ENCODE measurements around the gene ST7. TPM values are rescaled to one million over a fixed set of nuclear protein-coding genes. Genes with fewer than 3 reads are reported as not detected.

Gene ST7
- total RNA-seq, 2 experiments from 2014 or later, result 9.6 to 10.7 TPM

- Histone ChIP-seq H3K4me1 (ENCODE audit: insufficient read depth, low read length, poor library complexity, severe bottlenecking) (no peaks in the 10 kb centered on the region), H3K9me3 (ENCODE audit: low read length) (no peaks in the 10 kb centered on the region), H4K20me1 (ENCODE audit: insufficient read depth, low read length) (peaks cover 4% of the 10 kb centered on the region; the same call in 1 of the 2 replicates), H2AFZ (ENCODE audit: low read length) (no peak overlapping the region), H3K9me2 (ENCODE audit: insufficient read depth, low read length) (no peaks in the 10 kb centered on the region), H3K4me2 (ENCODE audit: low read length) (no peak overlapping the region), H3K36me3 (ENCODE audit: insufficient read depth, low read length) (no peaks in the 10 kb centered on the region), H3K4me3 (ENCODE audit: low read depth, low read length, poor library complexity, severe bottlenecking) (no peak overlapping the region), H3K27ac (ENCODE audit: low read depth, low read length, poor library complexity, severe bottlenecking) (no peak overlapping the region), H3K79me2 (ENCODE audit: insufficient read depth, low read depth, low read length) (no peaks in the 10 kb centered on the region)
- no peak for DNase-seq (ENCODE audit: low spot score)
- BruUV-seq (replicated peaks), result no TSS peak
- intact Hi-C loops (cut with micrococcal nuclease; ENCODE audit: unreplicated experiment), result no loop called here
- CTCF ChIA-PET (ENCODE audit: unreplicated experiment), result no interaction called here
- POLR2A ChIA-PET, result interaction anchor here (1.4 kb wide), 1 partner anchor 36 kb away, joined by 3 read pairs; no protein-coding TSS in a partner anchor
- TF ChIP-seq CTCF (conservative IDR thresholded peaks at IDR 0.05; ENCODE audit: low read length), result no peak
- no peak for TF ChIP-seq EZH2phosphoT487 (IDR thresholded peaks at IDR 0.05; ENCODE audit: borderline replicate concordance, low read depth, low read length)
Observed at GRCh38 chr7:116990056-116990455, 36.8 kb downstream of the ST7 start.

GRCh38 chr7:116991233-116991632, 37.9 kb downstream of the ST7 start:
- no peak for DNase-seq (ENCODE audit: low spot score)
- H4K20me1 ChIP-seq (ENCODE audit: insufficient read depth, low read length), result no peaks in the 10 kb centered on the region
- intact Hi-C loops (cut with micrococcal nuclease; ENCODE audit: unreplicated experiment), result no loop called here
- POLR2A ChIA-PET, result interaction anchor here (0.8 kb wide), 1 partner anchor 20 kb away, joined by 6 read pairs; no protein-coding TSS in a partner anchor
- H2AFZ ChIP-seq (ENCODE audit: low read length), result no peak overlapping the region
- no peak overlapping the region for H3K4me3 ChIP-seq (ENCODE audit: low read depth, low read length, poor library complexity, severe bottlenecking)
- TF ChIP-seq CTCF (conservative IDR thresholded peaks at IDR 0.05; ENCODE audit: low read length), result no peak
- TF ChIP-seq EZH2phosphoT487 (IDR thresholded peaks at IDR 0.05; ENCODE audit: borderline replicate concordance, low read depth, low read length), result no peak
- no peaks in the 10 kb centered on the region for H3K4me1 ChIP-seq (ENCODE audit: insufficient read depth, low read length, poor library complexity, severe bottlenecking)
- H3K79me2 ChIP-seq (ENCODE audit: insufficient read depth, low read depth, low read length), result no peaks in the 10 kb centered on the region
- no TSS peak for BruUV-seq (replicated peaks)
- H3K9me3 ChIP-seq (ENCODE audit: low read length), result no peaks in the 10 kb centered on the region
- H3K27ac ChIP-seq (ENCODE audit: low read depth, low read length, poor library complexity, severe bottlenecking), result no peak overlapping the region
- no peak overlapping the region for H3K4me2 ChIP-seq (ENCODE audit: low read length)
- H3K36me3 ChIP-seq (ENCODE audit: insufficient read depth, low read length), result no peaks in the 10 kb centered on the region
- CTCF ChIA-PET (ENCODE audit: unreplicated experiment), result no interaction called here
- H3K9me2 ChIP-seq (ENCODE audit: insufficient read depth, low read length), result no peaks in the 10 kb centered on the region

- Histone ChIP-seq H2AFZ (ENCODE audit: low read length) (no peak overlapping the region), H4K20me1 (ENCODE audit: insufficient read depth, low read length) (no peaks in the 10 kb centered on the region), H3K4me3 (ENCODE audit: low read depth, low read length, poor library complexity, severe bottlenecking) (no peak overlapping the region), H3K27ac (ENCODE audit: low read depth, low read length, poor library complexity, severe bottlenecking) (no peak overlapping the region), H3K36me3 (ENCODE audit: insufficient read depth, low read length) (no peaks in the 10 kb centered on the region), H3K79me2 (ENCODE audit: insufficient read depth, low read depth, low read length) (no peaks in the 10 kb centered on the region), H3K9me3 (ENCODE audit: low read length) (no peaks in the 10 kb centered on the region), H3K9me2 (ENCODE audit: insufficient read depth, low read length) (no peaks in the 10 kb centered on the region), H3K4me2 (ENCODE audit: low read length) (no peak overlapping the region), H3K4me1 (ENCODE audit: insufficient read depth, low read length, poor library complexity, severe bottlenecking) (no peaks in the 10 kb centered on the region)
- POLR2A ChIA-PET, result no interaction called here
- CTCF ChIA-PET (ENCODE audit: unreplicated experiment), result no interaction called here
- no peak for DNase-seq (ENCODE audit: low spot score)
- intact Hi-C loops (cut with micrococcal nuclease; ENCODE audit: unreplicated experiment), result no loop called here
- BruUV-seq (replicated peaks), result no TSS peak
- TF ChIP-seq CTCF (conservative IDR thresholded peaks at IDR 0.05; ENCODE audit: low read length) (no peak), EZH2phosphoT487 (IDR thresholded peaks at IDR 0.05; ENCODE audit: borderline replicate concordance, low read depth, low read length) (no peak)
Observed at GRCh38 chr7:116994611-116995010, 41.3 kb downstream of the ST7 start.

Data from OCI-LY7 (cell line).